Measurements from ENCODE around the gene COPZ1.

DNA sequence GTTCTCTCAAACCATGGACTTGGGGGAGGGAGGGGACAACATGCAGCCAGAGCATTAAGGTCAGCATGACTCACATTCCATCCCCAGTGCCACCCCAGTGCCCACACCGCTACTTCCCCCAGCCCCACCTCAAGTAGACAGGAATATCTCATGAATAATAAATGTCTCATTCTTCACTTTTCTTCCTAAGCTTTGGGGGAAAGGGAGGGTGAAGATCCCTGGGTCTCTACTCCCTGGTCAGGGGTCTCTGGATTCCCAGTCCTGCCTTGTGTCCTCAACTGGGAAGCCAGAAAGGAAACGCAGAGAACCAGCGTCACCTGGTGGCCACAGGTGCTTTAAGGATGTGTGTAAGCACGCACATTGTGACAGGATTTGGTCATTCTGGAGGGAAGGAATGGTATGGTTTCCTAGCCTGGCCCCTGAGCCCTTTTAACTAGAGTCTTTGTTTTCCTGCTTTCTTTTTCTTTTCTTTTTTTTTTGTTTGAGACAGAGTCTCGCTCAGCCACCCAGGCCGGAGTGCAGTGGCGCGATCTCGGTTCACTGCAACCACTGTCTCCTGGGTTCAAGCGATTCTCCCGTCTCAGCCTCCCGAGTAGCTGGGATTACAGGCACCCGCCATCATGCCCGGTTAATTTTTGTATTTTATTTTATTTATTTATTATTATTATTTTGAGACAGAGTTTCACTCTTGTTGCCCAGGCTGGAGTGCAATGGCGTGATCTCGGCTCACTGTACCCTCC is 36.0 kb downstream of the COPZ1 start:
- TF ChIP-seq, protein P1, sequence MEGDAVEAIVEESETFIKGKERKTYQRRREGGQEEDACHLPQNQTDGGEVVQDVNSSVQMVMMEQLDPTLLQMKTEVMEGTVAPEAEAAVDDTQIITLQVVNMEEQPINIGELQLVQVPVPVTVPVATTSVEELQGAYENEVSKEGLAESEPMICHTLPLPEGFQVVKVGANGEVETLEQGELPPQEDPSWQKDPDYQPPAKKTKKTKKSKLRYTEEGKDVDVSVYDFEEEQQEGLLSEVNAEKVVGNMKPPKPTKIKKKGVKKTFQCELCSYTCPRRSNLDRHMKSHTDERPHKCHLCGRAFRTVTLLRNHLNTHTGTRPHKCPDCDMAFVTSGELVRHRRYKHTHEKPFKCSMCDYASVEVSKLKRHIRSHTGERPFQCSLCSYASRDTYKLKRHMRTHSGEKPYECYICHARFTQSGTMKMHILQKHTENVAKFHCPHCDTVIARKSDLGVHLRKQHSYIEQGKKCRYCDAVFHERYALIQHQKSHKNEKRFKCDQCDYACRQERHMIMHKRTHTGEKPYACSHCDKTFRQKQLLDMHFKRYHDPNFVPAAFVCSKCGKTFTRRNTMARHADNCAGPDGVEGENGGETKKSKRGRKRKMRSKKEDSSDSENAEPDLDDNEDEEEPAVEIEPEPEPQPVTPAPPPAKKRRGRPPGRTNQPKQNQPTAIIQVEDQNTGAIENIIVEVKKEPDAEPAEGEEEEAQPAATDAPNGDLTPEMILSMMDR (IDR thresholded peaks at IDR 0.05 in 8 of 11, conservative IDR thresholded peaks at IDR 0.05 in 3 of 11): peak in 10 of 11 experiments; percentile 20 to 76 (median 60)
- TF ChIP-seq POLR2AphosphoS5 (IDR thresholded peaks at IDR 0.05): no peak
